IMR-90 (cell line): Measurements from ENCODE around the gene RABGEF1. TPM values are rescaled to one million over a fixed set of nuclear protein-coding genes. Genes with fewer than 3 reads are reported as not detected.
"Not testable (repeated sequence)": the region's sequence is repeated elsewhere in the genome, so short reads cannot be mapped to it uniquely, and the experiment has no call there.

Experiments
- ATAC-seq: fragments of 200-7000 bp; cut with Tn5 transposase; 2 replicates; pipeline ENCODE4 v1.9.1; 2020; ENCODE audit warnings: low read depth, mild to moderate bottlenecking, moderate library complexity
- BruUV-seq: library from RNA; stranded (reverse); fragments of 400-500 nt; replicated peaks from 2 replicates; lab custom pipeline; 2021; lab: Mats Ljungman, UMichigan
- CTCF ChIA-PET: fragments of 300-600 bp; formaldehyde crosslinking; extraction: SDS; loops from one replicate; lab custom pipeline; 2021; ENCODE audit warnings: antibody characterized with exemption; lab: Yijun Ruan, JAX
- POLR2A ChIA-PET: fragments of 300-600 bp; sonication (Branson Sonifier 250); formaldehyde crosslinking; loops from one replicate; lab custom pipeline; 2022; ENCODE audit warnings: antibody characterized with exemption; ENCODE audit not compliant: unreplicated experiment; lab: Charles Lee
- DNase-seq: peaks from one replicate; pipeline ENCODE4 v3.0.0; 2013
- H2AFZ ChIP-seq: replicated peaks from 2 replicates; pipeline ENCODE3; 2013; ENCODE audit warnings: low read length, mild to moderate bottlenecking; ENCODE audit not compliant: poor library complexity
- H2AK5ac ChIP-seq: 2 replicates; pipeline ENCODE4 v1.6.1; 2013; ENCODE audit warnings: low read depth, low read length, inconsistent platforms
- H2AK9ac ChIP-seq: replicated peaks from 2 replicates; pipeline ENCODE3; 2013; ENCODE audit warnings: mild to moderate bottlenecking, low read depth, low read length, moderate library complexity; ENCODE audit not compliant: poor library complexity
- H2BK120ac ChIP-seq: 2 replicates; pipeline ENCODE4 v1.6.1; 2013; ENCODE audit warnings: low read depth, low read length, inconsistent platforms
- H2BK15ac ChIP-seq: 3 replicates; pipeline ENCODE4 v1.6.1; 2013; ENCODE audit warnings: low read depth, low read length, inconsistent platforms
- H2BK20ac ChIP-seq: 2 replicates; pipeline ENCODE4 v1.6.1; 2013; ENCODE audit warnings: low read depth, mild to moderate bottlenecking, inconsistent platforms, low read length, moderate library complexity
- H2BK5ac ChIP-seq: 2 replicates; pipeline ENCODE4 v1.6.1; 2013; ENCODE audit warnings: mild to moderate bottlenecking, low read depth, low read length, inconsistent platforms; ENCODE audit not compliant: poor library complexity, severe bottlenecking
- H3K14ac ChIP-seq: replicated peaks from 2 replicates; pipeline ENCODE4 v1.6.1; 2013; ENCODE audit warnings: low read depth, low read length, inconsistent platforms
- H3K18ac ChIP-seq: 2 replicates; pipeline ENCODE4 v1.6.1; 2013; ENCODE audit warnings: low read depth, low read length, control low read depth
- H3K23ac ChIP-seq: 2 replicates; pipeline ENCODE4 v1.6.1; 2013; ENCODE audit warnings: low read depth, low read length, inconsistent platforms
- H3K27ac ChIP-seq: 2 replicates; pipeline ENCODE4 v1.5.1; 2013; ENCODE audit warnings: mild to moderate bottlenecking, control low read depth, low read length; ENCODE audit not compliant: insufficient read depth
- H3K27me3 ChIP-seq: 2 replicates; pipeline ENCODE4 v1.6.1; 2013; ENCODE audit warnings: low read length; ENCODE audit not compliant: control insufficient read depth, insufficient read depth
- H3K36me3 ChIP-seq: 2 replicates; pipeline ENCODE4 v1.6.1; 2013; ENCODE audit warnings: low read length, mixed read lengths; ENCODE audit not compliant: control insufficient read depth, insufficient read depth
- H3K4ac ChIP-seq: 2 replicates; pipeline ENCODE4 v1.6.1; 2013; ENCODE audit warnings: low read depth, low read length, inconsistent platforms
- H3K4me1 ChIP-seq: 2 replicates; pipeline ENCODE4 v1.6.1; 2013; ENCODE audit warnings: low read length, mixed read lengths; ENCODE audit not compliant: control insufficient read depth, insufficient read depth
- H3K4me2 ChIP-seq: 2 replicates; pipeline ENCODE4 v1.6.1; 2013; ENCODE audit warnings: low read depth, mild to moderate bottlenecking, control low read depth, low read length, moderate library complexity
- H3K4me3 ChIP-seq: 2 replicates; pipeline ENCODE4 v1.5.1; 2013; ENCODE audit warnings: low read depth, mild to moderate bottlenecking, control low read depth, low read length, moderate library complexity; ENCODE audit not compliant: insufficient read depth
- H3K56ac ChIP-seq: 2 replicates; pipeline ENCODE4 v1.6.1; 2013; ENCODE audit warnings: low read length, inconsistent platforms; ENCODE audit not compliant: insufficient read depth; ENCODE audit errors: extremely low read depth
- H3K79me1 ChIP-seq, 2 experiments: 2 replicates each; pipeline ENCODE4 v1.6.1; 2013; ENCODE audit warnings: low read length in 2 of 2, inconsistent platforms in 1 of 2, low read depth in 1 of 2
- H3K9ac ChIP-seq: 2 replicates; pipeline ENCODE4 v1.6.1; 2013; ENCODE audit warnings: low read depth, low read length, control low read depth
- H3K9me1 ChIP-seq: 2 replicates; pipeline ENCODE4 v1.6.1; 2013; ENCODE audit warnings: low read length, inconsistent platforms; ENCODE audit not compliant: insufficient read depth
- H3K9me3 ChIP-seq: 2 replicates; pipeline ENCODE4 v1.6.1; 2013; ENCODE audit warnings: low read length; ENCODE audit not compliant: control insufficient read depth, insufficient read depth
- H4K20me1 ChIP-seq: 2 replicates; pipeline ENCODE4 v1.6.1; 2013; ENCODE audit warnings: low read length, inconsistent platforms; ENCODE audit not compliant: insufficient read depth
- H4K5ac ChIP-seq: 2 replicates; pipeline ENCODE4 v1.6.1; 2013; ENCODE audit warnings: mild to moderate bottlenecking, low read depth, low read length, control low read depth
- H4K8ac ChIP-seq, 2 experiments: 2 replicates each; pipeline ENCODE4 v1.6.1; 2013; ENCODE audit warnings: low read depth in 2 of 2, low read length in 2 of 2, control low read depth in 1 of 2, inconsistent platforms in 1 of 2
- H4K91ac ChIP-seq: 2 replicates; pipeline ENCODE4 v1.6.1; 2013; ENCODE audit warnings: low read depth, low read length, inconsistent platforms; ENCODE audit not compliant: insufficient read depth
- WGBS, 2 experiments: methylation state at CpG; one replicate each; pipeline versions ENCODE4 v1.1.5 to v1.1.7; 2013; ENCODE audit warnings: missing lambda C conversion rate in 2 of 2; ENCODE audit not compliant: insufficient read length in 1 of 2; ENCODE audit errors: extremely low coverage in 2 of 2; 5-methylcytosine and 5-hydroxymethylcytosine counted together
- dilution Hi-C: fragments of 300-500 bp; cut with HindIII; formaldehyde crosslinking; loops from one replicate; pipeline ENCODE4 v1.14.3; 2018; ENCODE audit warnings: low sequenced_read_pairs; ENCODE audit not compliant: unreplicated experiment
- in situ Hi-C: fragments of 300-500 bp; cut with MboI; formaldehyde crosslinking; loops from 3 replicates; pipeline ENCODE4 v1.14.3; 2019; ENCODE audit warnings: low sequenced_read_pairs, inconsistent platforms, mixed read lengths
- intact Hi-C: fragments of 100-400 bp; cut with micrococcal nuclease; formaldehyde crosslinking; loops from 2 replicates; pipeline ENCODE4 v1.10.0; 2022
- polyA plus RNA-seq, 3 experiments: library from polyadenylated mRNA; depleted of rRNA; stranded (reverse); fragments of >200 nt; gene quantifications; 2 replicates each; pipeline ENCODE4 v1.2.3, GENCODE V29; 2012; ENCODE audit warnings: low replicate concordance in 1 of 3
- total RNA-seq: library from RNA; depleted of rRNA; stranded (reverse); fragments of >200 nt; gene quantifications from 2 replicates; pipeline ENCODE4 v1.2.3, GENCODE V29; 2012

RABGEF1 gene
- total and polyA plus RNA-seq, 2 of the 4 experiments (the other 2 are of a cell fraction): 34.9 to 56.6 TPM

DNA sequence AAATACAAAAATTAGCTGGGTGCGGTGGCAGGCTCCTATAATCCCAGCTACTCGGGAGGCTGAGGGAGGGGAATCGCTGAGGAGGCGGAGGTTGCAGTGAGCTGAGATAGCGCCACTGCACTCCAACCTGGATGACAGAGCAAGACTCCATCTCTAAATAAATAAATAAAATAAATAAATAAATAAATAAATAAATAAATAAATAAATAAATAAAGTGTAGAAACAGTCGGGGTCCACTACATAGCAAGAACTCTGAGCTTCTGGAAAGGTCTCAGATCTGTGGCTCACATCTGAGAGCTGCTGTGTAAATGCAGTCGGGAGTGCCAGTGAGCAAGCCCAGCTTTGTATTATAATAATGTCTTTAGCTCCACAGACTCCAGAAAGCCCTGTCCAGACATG, 76.1 kb downstream of the RABGEF1 start:
- H3K79me1 ChIP-seq, H2BK20ac ChIP-seq, H3K27ac ChIP-seq, H3K9me3 ChIP-seq, H3K23ac ChIP-seq, H3K18ac ChIP-seq, H2BK120ac ChIP-seq, CTCF ChIA-PET, dilution Hi-C loops, H3K56ac ChIP-seq, H4K8ac ChIP-seq, H3K36me3 ChIP-seq, H3K4me1 ChIP-seq, H2BK15ac ChIP-seq, H2BK5ac ChIP-seq, H2AK5ac ChIP-seq, H3K4ac ChIP-seq, H2AFZ ChIP-seq, H4K5ac ChIP-seq, ATAC-seq, H3K4me3 ChIP-seq, H3K14ac ChIP-seq, H3K9ac ChIP-seq, DNase-seq, H2AK9ac ChIP-seq, H3K4me2 ChIP-seq, in situ Hi-C loops, H4K20me1 ChIP-seq, BruUV-seq, H3K27me3 ChIP-seq, H3K9me1 ChIP-seq, POLR2A ChIA-PET, H4K91ac ChIP-seq, intact Hi-C loops: not testable (repeated sequence)
- no CpG with 5 or more reads among the region's 7 CpGs for WGBS, 2 experiments

GRCh38 chr7:66817208-66817795, 76.8 kb downstream of the RABGEF1 start:
- H4K8ac ChIP-seq, H4K5ac ChIP-seq, H3K56ac ChIP-seq, H2AK5ac ChIP-seq, H2AFZ ChIP-seq, H3K36me3 ChIP-seq, H2BK20ac ChIP-seq, H3K18ac ChIP-seq, H3K27me3 ChIP-seq, H4K91ac ChIP-seq, DNase-seq, H3K4me1 ChIP-seq, H3K9me1 ChIP-seq, CTCF ChIA-PET, H3K27ac ChIP-seq, H2BK5ac ChIP-seq, H3K9me3 ChIP-seq, H2BK15ac ChIP-seq, ATAC-seq, POLR2A ChIA-PET, H2AK9ac ChIP-seq, H3K79me1 ChIP-seq, H3K23ac ChIP-seq, H2BK120ac ChIP-seq, intact Hi-C loops, H3K14ac ChIP-seq, H4K20me1 ChIP-seq, dilution Hi-C loops, H3K9ac ChIP-seq, H3K4me3 ChIP-seq, BruUV-seq, H3K4ac ChIP-seq, in situ Hi-C loops, H3K4me2 ChIP-seq: not testable (repeated sequence)
- no CpG with 5 or more reads among the region's 8 CpGs for WGBS, 2 experiments
